Esophagus (tissue), 2 donors: ENCODE data around the gene SLC9C2. TPM values are rescaled to one million over a fixed set of nuclear protein-coding genes. Genes with fewer than 3 reads are reported as not detected.
"Not testable (repeated sequence)": the region's sequence is repeated elsewhere in the genome, so short reads cannot be mapped to it uniquely, and the experiment has no call there.

Experiments used
- H3K27ac ChIP-seq, 2 donors: one replicate each; pipeline ENCODE4 v1.5.1; 2013; ENCODE audit warnings: low read depth in 2 of 2, mild to moderate bottlenecking in 2 of 2, inconsistent platforms in 1 of 2, low read length in 1 of 2, moderate library complexity in 1 of 2
- H3K27me3 ChIP-seq, 2 donors: one replicate each; pipeline ENCODE4 v1.6.1; 2013; ENCODE audit warnings: low read length in 2 of 2, control low read depth in 1 of 2, mild to moderate bottlenecking in 1 of 2; ENCODE audit not compliant: insufficient read depth in 2 of 2, control insufficient read depth in 1 of 2
- H3K36me3 ChIP-seq, 2 donors: one replicate each; pipeline ENCODE4 v1.6.1; 2013; ENCODE audit warnings: low read length in 1 of 2; ENCODE audit not compliant: control insufficient read depth in 2 of 2, insufficient read depth in 2 of 2
- H3K4me1 ChIP-seq, 2 donors: one replicate each; pipeline ENCODE4 v1.6.1; 2013; ENCODE audit warnings: low read length in 1 of 2; ENCODE audit not compliant: control insufficient read depth in 2 of 2, insufficient read depth in 2 of 2
- H3K4me3 ChIP-seq, 2 donors: one replicate each; pipeline ENCODE4 v1.5.1; 2013; ENCODE audit warnings: low read length in 2 of 2, mild to moderate bottlenecking in 2 of 2, low read depth in 1 of 2, moderate library complexity in 1 of 2
- H3K9me3 ChIP-seq, 2 donors: one replicate each; pipeline ENCODE4 v1.6.1; 2013; ENCODE audit warnings: mild to moderate bottlenecking in 2 of 2, low read depth in 1 of 2, low read length in 1 of 2, moderate library complexity in 1 of 2; ENCODE audit not compliant: control insufficient read depth in 2 of 2, insufficient read depth in 1 of 2
- WGBS, 2 donors: extraction: QIAGEN DNeasy Blood & Tissue Kit; methylation state at CpG; one replicate each; pipeline ENCODE4 v1.1.7; 2013; 5-methylcytosine and 5-hydroxymethylcytosine counted together
- polyA plus RNA-seq, 2 donors: library from polyadenylated mRNA; stranded (reverse); fragments of 200-250 nt; gene quantifications; one replicate each; pipeline ENCODE4 v1.2.3, GENCODE V29; 2013
- donor health status: healthy with polysubstance abuse.
- donor health status: Bipolar disorder and iron deficiency.

The SLC9C2 gene, protein sequence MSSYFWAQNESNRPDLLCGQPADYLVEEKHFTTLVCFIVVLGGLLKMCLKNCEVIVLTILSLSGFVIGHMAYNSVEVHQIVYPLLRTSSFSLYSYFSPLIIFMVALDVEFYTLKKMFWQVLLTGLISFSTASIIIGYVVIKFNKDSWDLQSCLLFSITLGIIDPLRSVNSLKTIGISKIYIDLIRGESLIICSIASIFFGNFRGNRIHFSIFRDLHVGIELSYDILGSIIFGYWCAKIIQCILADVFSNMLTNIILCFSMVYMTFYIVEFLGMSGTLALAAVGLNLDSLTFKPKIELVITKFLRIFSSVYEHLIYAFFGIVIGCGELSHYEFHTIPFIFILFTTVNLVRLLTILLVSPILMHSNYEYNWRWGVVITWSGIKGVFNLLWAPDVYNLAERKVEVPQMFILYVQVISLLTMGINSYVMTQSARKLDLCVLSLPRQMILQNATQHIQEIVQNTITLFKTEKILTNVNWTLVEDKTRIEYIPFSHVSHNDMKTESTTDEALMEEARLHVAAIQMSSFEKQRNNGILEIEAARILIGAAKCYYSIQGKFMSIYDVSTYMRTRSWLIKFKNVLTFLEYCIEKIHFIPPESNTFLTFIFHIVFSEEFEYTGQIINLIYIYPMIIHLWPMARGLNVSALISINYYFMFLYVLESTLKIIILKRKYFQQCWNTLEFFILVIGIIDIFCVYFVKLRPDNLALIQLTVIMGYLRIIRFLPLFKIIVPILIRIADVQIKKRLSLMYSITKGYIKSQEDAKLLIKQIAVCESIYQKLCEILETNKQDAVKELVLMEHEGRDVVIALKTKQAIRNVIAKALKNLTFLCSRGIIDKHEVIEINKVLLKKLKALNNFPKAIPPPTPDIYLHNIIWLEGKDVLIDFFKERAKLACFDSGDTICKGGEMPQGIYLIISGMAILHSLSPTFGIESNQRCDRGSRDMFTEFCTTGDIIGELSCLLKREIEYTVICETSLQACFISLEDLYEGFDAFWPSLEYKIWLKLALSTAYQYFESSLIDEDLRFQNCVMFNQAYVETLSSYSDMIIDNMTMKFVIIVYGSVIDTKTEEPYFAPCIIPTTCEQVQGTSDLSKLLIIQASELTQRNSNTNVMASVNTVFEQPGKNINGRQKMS
- polyA plus RNA-seq: not detected

DNA sequence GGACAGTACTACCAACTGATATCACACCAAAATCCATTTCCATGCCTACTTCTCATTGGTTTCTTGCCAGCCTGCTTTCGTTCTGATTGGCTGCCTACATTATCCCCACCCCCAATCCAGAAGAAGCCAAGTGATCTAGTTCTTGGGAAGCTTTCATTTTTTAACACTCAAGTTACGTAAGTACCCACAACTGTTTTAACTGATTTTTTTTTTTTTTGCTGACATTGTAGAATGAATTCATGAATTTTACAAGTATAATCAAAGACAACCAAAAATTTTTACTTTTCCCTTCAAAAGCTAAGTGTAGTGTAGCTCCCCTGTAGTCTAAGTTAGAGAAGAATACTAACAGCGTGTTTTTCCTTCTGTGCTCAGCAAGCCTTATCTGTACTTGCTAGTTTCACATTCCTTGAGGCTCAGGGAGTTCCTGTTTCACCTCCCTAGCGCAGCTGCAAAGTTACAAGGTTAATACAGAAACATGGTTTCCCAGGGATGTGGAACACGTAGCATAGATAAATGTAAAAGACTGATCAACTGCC, at the start of gene SLC9C2:
Gene SLC9C2, minus strand, starts transcription at position 17 of the 536 bp plus-strand sequence. CDS start 1,296 bp downstream, outside the sequence.
- Histone ChIP-seq H3K4me3 (no peak within 1 kb of the TSS), H3K27ac (no peak within 1 kb of the TSS), H3K9me3 (no peaks in the 10 kb centered on the region), H3K27me3 (no peaks in the 10 kb centered on the region), H3K4me1 (no peaks in the 10 kb centered on the region), H3K36me3 (no peaks in the 10 kb centered on the region)
- 37 to 38% methylated on average over 5 of the region's 5 CpGs for WGBS, 2 donors

DNA sequence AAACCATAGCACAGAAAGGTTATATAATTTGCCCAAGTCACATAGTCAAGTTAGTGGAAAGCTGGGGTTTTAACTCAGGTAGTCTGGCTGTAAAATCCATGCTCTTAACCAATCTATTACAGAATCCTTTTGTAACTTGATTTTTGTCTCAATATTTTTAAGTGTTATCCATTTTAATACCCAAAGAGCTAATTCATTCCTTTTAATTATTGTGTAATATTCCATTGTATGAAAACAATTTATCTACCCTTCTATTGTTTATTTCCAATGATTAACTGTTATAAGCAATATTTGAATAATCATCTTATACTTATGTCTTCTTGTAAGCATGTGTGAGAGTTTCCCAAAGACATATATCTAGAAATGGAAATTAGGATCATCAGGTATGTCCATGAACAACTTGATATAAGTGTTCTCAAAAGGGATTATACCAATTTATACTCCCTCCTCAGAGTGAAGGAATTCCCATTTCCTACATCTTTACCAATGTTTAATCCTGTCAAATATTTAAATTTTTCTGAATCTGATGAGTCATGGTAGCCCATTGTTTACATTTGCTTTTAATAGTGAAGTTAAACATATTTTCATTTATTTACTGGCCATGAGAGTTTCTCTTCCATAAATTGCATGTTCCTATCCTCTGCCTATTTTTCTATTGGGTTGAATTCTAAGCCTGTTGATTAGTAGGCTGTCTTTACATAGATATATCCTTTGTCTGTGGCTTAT, 46.2 kb upstream of the SLC9C2 start:
- Histone ChIP-seq H3K4me1 (no peaks in the 10 kb centered on the region), H3K27ac (no peak overlapping the region), H3K27me3 (no peaks in the 10 kb centered on the region), H3K36me3 (no peaks in the 10 kb centered on the region), H3K4me3 (no peak overlapping the region), H3K9me3 (no peaks in the 10 kb centered on the region)

DNA sequence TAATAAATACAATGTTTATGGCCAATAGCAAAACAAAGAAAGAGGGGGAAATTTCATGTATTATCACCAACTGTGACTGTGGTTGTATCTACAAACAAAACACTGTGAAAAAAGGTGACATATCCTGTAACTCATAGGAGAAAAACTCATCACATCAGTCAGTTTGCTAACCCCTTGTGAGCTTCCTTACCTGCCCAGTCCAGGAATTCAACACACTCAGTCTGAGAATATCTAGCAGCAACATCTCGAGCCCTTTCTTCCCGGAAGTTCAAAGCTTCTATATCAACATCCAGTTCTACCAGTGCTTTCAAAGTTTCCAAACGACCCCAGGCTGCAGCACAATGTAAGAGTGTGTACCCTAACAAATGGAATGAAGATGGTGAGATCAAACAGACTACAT, 43.8 kb upstream of the SLC9C2 start:
- Histone ChIP-seq H3K9me3 (no peaks in the 10 kb centered on the region), H3K4me1 (no peaks in the 10 kb centered on the region), H3K36me3 (no peaks in the 10 kb centered on the region), H3K27ac (no peak overlapping the region), H3K27me3 (no peaks in the 10 kb centered on the region), H3K4me3 (no peak overlapping the region)
- 59 to 64% methylated on average over 3 of the region's 3 CpGs for WGBS, 2 donors

DNA sequence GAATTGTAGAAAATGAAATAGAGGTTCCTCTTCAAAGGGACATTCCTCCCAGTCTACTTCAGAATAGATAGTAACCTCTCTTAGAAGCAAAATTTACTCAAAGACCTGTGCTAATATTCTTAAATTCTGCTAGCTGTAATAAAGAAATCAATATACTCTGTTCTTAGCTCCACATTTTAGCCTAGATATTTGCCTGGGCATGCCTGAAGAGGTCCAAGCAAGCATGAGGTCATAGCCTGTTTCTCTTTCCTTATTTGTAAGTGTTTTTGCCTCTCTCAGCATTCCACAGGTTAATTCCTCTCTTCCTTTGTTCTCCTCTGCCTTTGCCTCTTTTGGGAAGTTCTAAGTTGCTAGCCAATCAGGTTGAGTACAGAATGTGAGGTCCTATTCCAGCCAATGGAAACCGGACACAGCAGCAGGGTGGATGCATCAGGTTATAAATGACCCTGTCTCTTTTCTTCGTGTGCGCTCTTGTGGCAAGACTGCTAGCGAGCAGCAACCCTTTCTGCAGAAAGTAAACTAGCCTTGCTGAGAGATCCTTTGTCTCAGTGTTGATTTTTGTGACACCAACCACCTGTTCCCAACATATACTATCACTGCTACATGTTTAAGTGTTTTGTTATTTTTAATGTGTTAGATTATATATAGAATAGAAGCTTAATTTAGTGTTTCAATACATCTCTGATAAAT, 39.7 kb upstream of the SLC9C2 start:
- H3K27me3 ChIP-seq, H3K4me1 ChIP-seq, H3K36me3 ChIP-seq, H3K9me3 ChIP-seq, H3K27ac ChIP-seq, H3K4me3 ChIP-seq: not testable (repeated sequence)
- 81 to 88% methylated on average over 4 of the region's 4 CpGs for WGBS, 2 donors

DNA sequence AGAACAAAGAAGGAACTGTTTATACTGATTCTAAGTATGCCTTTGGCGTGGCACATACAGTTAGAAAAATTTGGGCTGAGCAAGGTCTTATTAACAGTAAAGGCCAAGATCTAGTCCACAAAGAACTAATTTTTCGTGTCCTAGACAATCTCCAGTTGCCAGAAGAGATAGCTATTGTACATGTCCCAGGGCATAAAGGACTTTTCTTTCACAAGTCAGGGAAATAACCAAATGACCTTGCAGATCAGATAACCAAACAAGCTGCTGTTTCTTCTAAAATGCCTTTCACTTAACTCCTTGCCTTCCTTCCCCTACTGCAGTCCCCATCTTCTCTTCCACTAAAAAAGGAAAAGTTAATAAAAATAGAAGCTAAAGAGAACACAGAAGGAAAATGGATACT, 36.2 kb upstream of the SLC9C2 start:
- no peak overlapping the region for H3K4me3 ChIP-seq
- no peaks in the 10 kb centered on the region for H3K4me1 ChIP-seq
- no peak overlapping the region for H3K27ac ChIP-seq
- H3K9me3 ChIP-seq: peaks cover 3 to 8% of the 10 kb centered on the region in 2 donors
- no peaks in the 10 kb centered on the region for H3K36me3 ChIP-seq
- H3K27me3 ChIP-seq: no peaks in the 10 kb centered on the region
- WGBS, 2 donors: 46 to 57% methylated on average over 2 of the region's 2 CpGs

DNA sequence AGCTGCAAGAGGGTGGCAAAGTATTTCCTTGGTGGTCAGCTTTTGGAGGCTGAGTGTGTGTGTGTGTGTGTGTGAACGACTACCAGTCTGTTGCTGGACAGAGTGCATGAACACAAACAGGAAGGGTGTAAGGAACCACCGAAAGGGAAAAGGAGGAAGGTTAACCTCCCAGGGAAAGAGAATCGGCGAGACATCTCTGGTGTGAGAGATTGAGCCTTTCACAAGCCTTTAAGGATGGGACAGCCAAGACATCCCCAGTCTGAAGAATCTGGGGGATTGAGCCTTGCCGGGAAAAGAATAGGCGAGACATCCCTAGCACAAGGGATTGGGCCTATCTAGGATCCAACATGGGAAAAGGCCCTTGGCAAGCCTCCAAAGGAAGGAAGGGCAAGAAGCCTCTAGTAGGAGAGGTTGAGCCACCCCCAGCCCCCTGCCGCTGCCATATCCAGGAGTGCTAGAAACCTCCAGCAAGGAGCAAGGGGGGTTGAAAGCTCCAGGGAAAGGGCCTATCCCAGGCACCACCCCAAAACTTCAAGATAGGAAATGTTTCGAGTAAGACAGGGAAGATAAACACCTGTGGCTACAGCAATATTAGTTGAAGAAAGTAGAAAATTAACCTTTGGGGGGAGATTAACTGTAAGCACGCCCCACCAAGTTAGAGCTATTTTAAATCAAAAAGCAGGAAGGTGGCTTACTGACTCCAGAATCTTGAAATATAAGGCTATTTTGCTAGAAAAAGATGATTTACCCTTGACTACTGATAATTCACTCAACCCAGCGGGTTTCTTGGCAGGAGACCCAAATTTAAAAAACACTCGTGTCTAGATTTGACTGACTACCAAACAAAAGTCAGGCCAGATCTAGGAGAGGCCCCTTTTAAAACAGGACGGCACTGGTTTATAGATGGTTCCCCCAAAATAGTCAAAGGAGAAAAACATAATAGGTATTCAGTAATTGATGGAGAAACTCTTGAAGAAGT, 35.5 kb upstream of the SLC9C2 start:
- no peaks in the 10 kb centered on the region for H3K36me3 ChIP-seq
- 85 to 88% methylated on average over 12 of the region's 12 CpGs for WGBS, 2 donors

DNA sequence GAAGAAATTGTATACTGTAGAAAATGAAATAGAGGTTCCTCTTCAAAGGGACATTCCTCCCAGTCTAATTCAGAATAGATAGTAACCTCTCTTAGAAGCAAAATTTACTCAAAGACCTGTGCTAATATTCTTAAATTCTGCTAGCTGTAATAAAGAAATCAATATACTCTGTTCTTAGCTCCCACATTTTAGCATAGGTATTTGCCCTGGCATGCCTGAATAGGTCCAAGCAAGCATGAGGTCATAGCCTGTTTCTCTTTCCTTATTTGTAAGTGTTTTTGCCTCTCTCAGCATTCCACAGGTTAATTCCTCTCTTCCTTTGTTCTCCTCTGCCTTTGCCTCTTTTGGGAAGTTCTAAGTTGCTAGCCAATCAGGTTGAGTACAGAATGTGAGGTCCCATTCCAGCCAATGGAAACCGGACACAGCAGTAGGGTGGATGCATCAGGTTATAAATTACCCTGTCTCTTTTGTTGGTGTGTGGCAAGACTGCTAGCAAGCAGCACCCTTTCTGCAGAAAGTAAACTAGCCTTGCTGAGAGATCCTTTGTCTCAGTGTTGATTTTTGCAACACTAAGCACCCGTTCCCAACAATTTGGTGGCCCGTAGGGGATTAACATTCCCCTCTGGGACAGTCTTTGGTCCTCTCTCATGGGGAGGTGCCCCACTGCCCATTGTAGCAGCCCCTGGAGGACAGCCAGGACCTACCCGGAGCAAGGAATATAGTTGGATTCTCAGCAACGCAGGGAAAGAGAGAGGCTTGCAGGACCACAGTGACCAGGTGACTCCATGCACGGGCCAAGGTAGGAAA, 34.6 kb upstream of the SLC9C2 start:
- WGBS, 2 donors: 82 to 83% methylated on average over 6 of the region's 6 CpGs
- H3K27me3 ChIP-seq, H3K9me3 ChIP-seq, H3K4me1 ChIP-seq, H3K4me3 ChIP-seq, H3K36me3 ChIP-seq, H3K27ac ChIP-seq: not testable (repeated sequence)

More for the DNA sequence above, 35.5 kb upstream of the SLC9C2 start:
- H3K9me3 ChIP-seq: peaks cover 3 to 8% of the 10 kb centered on the region in 2 donors
- no peak overlapping the region for H3K27ac ChIP-seq
- no peaks in the 10 kb centered on the region for H3K27me3 ChIP-seq
- no peaks in the 10 kb centered on the region for H3K4me1 ChIP-seq
- no peak overlapping the region for H3K4me3 ChIP-seq
